ENCODE results near the gene PLEKHA3. TPM values are rescaled to one million over a fixed set of nuclear protein-coding genes. Genes with fewer than 3 reads are reported as not detected.

Gene PLEKHA3
- total and polyA plus RNA-seq, 9 of the 15 experiments (the other 6 are each of a cell fraction or from before 2014, with no cell fraction given), result 2.3 to 23.4 (median 10.5) TPM

DNA sequence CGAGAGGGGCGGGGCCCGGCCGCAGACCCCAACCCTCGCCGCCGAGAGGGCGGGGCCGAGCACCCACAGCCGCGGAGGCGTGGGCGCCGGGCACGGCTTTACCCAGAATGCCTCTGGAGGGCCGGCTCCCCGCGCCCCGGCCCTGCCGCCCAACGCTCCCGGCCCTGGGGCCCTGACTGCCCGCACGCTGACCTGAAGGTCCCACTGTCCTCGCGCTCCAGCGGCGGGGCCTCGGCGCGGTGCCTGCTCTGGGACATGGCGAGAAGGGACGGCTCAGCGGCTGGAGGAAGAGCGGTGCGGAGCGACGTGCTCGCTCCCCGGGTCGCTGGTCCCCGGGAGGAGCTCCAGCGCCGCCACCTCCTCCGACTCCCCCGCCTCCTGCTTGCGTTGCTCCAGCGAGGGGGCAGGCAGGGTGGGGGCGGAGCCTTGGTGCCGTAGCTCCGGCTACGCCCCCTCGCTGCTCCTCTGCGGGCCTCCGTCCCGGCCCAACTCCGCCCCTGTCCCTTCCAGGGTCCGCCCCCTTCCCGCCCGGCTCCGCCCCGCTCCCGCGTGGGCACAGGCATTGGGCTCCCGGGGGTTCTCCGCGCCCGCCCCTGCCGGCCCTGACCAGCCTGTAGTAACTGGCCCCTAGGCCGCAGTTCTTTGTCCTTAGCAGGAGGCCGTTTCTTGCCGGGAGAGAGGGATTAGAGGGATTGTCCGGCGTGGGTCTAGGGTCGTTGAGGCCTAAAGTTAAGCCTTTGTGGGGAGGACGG, 29.3 kb upstream of the PLEKHA3 start, which contains the start of the genes PJVK and PRKRA (continued):
- TF ChIP-seq, protein P1, sequence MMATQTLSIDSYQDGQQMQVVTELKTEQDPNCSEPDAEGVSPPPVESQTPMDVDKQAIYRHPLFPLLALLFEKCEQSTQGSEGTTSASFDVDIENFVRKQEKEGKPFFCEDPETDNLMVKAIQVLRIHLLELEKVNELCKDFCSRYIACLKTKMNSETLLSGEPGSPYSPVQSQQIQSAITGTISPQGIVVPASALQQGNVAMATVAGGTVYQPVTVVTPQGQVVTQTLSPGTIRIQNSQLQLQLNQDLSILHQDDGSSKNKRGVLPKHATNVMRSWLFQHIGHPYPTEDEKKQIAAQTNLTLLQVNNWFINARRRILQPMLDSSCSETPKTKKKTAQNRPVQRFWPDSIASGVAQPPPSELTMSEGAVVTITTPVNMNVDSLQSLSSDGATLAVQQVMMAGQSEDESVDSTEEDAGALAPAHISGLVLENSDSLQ (IDR thresholded peaks at IDR 0.05), result peak; percentile 36
- peak; percentile 57 for TF ChIP-seq KLF13 (tag; IDR thresholded peaks at IDR 0.05; ENCODE audit: borderline replicate concordance, low read depth)
- TF ChIP-seq SRF (CRISPR knock-in tag; IDR thresholded peaks at IDR 0.05), result peak in 1 of 2 experiments; percentile 75; a peak in 1 of 4 replicates
- peak; percentile 50; the same call in 1 of the 2 replicates for TF ChIP-seq LCOR (CRISPR knock-in tag; IDR thresholded peaks at IDR 0.05)
- TF ChIP-seq ZNF217 (CRISPR knock-in tag; IDR thresholded peaks at IDR 0.05), result no peak
- TF ChIP-seq, protein P2, sequence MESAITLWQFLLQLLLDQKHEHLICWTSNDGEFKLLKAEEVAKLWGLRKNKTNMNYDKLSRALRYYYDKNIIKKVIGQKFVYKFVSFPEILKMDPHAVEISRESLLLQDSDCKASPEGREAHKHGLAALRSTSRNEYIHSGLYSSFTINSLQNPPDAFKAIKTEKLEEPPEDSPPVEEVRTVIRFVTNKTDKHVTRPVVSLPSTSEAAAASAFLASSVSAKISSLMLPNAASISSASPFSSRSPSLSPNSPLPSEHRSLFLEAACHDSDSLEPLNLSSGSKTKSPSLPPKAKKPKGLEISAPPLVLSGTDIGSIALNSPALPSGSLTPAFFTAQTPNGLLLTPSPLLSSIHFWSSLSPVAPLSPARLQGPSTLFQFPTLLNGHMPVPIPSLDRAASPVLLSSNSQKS (CRISPR knock-in tag; IDR thresholded peaks at IDR 0.05), result no peak
- no peak for TF ChIP-seq ZNF124 (CRISPR knock-in tag; IDR thresholded peaks at IDR 0.05)
- TF ChIP-seq, protein P3, sequence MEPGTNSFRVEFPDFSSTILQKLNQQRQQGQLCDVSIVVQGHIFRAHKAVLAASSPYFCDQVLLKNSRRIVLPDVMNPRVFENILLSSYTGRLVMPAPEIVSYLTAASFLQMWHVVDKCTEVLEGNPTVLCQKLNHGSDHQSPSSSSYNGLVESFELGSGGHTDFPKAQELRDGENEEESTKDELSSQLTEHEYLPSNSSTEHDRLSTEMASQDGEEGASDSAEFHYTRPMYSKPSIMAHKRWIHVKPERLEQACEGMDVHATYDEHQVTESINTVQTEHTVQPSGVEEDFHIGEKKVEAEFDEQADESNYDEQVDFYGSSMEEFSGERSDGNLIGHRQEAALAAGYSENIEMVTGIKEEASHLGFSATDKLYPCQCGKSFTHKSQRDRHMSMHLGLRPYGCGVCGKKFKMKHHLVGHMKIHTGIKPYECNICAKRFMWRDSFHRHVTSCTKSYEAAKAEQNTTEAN (CRISPR knock-in tag; IDR thresholded peaks at IDR 0.05), result 0 out of 2 replicates have a peak, but pooled peaks have one; percentile 83
- TF ChIP-seq, protein P4, sequence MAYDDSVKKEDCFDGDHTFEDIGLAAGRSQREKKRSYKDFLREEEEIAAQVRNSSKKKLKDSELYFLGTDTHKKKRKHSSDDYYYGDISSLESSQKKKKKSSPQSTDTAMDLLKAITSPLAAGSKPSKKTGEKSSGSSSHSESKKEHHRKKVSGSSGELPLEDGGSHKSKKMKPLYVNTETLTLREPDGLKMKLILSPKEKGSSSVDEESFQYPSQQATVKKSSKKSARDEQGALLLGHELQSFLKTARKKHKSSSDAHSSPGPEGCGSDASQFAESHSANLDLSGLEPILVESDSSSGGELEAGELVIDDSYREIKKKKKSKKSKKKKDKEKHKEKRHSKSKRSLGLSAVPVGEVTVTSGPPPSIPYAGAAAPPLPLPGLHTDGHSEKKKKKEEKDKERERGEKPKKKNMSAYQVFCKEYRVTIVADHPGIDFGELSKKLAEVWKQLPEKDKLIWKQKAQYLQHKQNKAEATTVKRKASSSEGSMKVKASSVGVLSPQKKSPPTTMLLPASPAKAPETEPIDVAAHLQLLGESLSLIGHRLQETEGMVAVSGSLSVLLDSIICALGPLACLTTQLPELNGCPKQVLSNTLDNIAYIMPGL (CRISPR knock-in tag; IDR thresholded peaks at IDR 0.05), result peak; percentile 77
- TF ChIP-seq ZNF354B (CRISPR knock-in tag; IDR thresholded peaks at IDR 0.05), result no peak
- peak; percentile 93; the same call in 1 of the 2 replicates for TF ChIP-seq KDM2B (CRISPR knock-in tag; IDR thresholded peaks at IDR 0.05)
- TF ChIP-seq, protein P5, sequence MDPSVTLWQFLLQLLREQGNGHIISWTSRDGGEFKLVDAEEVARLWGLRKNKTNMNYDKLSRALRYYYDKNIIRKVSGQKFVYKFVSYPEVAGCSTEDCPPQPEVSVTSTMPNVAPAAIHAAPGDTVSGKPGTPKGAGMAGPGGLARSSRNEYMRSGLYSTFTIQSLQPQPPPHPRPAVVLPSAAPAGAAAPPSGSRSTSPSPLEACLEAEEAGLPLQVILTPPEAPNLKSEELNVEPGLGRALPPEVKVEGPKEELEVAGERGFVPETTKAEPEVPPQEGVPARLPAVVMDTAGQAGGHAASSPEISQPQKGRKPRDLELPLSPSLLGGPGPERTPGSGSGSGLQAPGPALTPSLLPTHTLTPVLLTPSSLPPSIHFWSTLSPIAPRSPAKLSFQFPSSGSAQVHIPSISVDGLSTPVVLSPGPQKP (CRISPR knock-in tag; IDR thresholded peaks at IDR 0.05), result no peak
- no peak for TF ChIP-seq SRSF9 (IDR thresholded peaks at IDR 0.05; ENCODE audit: borderline replicate concordance, low read depth, low read length)
- no peak for TF ChIP-seq ZBTB8A (IDR thresholded peaks at IDR 0.05; ENCODE audit: partially characterized antibody)
